Neural cell (in vitro differentiated cells): ENCODE measurements around the gene ITGB1BP2. TPM values are rescaled to one million over a fixed set of nuclear protein-coding genes. Genes with fewer than 3 reads are reported as not detected.

Experiments
- H2AFZ ChIP-seq: fragments of 200-600, 300-800 bp; sonication (generic), shearing (Covaris generic); 2 replicates; pipeline ENCODE4 v1.6.0; 2014; ENCODE audit warnings: low read depth, mild to moderate bottlenecking, antibody characterized with exemption, low read length, moderate library complexity
- H3F3A ChIP-seq: fragments of 200-600 bp; shearing (Covaris generic); 2 replicates; pipeline ENCODE4 v1.6.1; 2016; ENCODE audit warnings: mild to moderate bottlenecking, moderate library complexity, mixed read lengths, antibody characterized with exemption, low read length; ENCODE audit not compliant: insufficient read depth, poor library complexity, severe bottlenecking
- H3K27ac ChIP-seq: fragments of 200-600, 300-800 bp; sonication (generic), shearing (Covaris generic); 2 replicates; pipeline ENCODE4 v1.5.1; 2014; ENCODE audit warnings: mild to moderate bottlenecking, low read length, moderate library complexity
- H3K27me3 ChIP-seq: fragments of 300-800, 200-600 bp; sonication (generic), shearing (Covaris generic); 2 replicates; pipeline ENCODE4 v1.6.0; 2014; ENCODE audit warnings: mild to moderate bottlenecking, low read depth, low read length, moderate library complexity; ENCODE audit not compliant: insufficient read depth
- H3K36me3 ChIP-seq: fragments of 300-800, 200-600 bp; sonication (generic), shearing (Covaris generic); 2 replicates; pipeline ENCODE4 v1.5.1; 2014; ENCODE audit warnings: mild to moderate bottlenecking, antibody characterized with exemption, low read length, moderate library complexity; ENCODE audit not compliant: insufficient read depth
- H3K4me2 ChIP-seq: fragments of 300-800, 200-600 bp; sonication (generic), shearing (Covaris generic); 2 replicates; pipeline ENCODE4 v1.6.0; 2014; ENCODE audit warnings: mild to moderate bottlenecking, low read length
- H3K4me3 ChIP-seq: fragments of 300-800, 200-600 bp; sonication (generic), shearing (Covaris generic); 2 replicates; pipeline ENCODE4 v1.5.1; 2014; ENCODE audit warnings: mild to moderate bottlenecking, low read length, moderate library complexity
- H3K79me2 ChIP-seq: fragments of 200-600 bp; shearing (Covaris generic); replicated peaks from 2 replicates; pipeline ENCODE4 v1.6.0; 2014; ENCODE audit warnings: mild to moderate bottlenecking, low read length, moderate library complexity; ENCODE audit not compliant: insufficient read depth
- H3K9ac ChIP-seq: fragments of 300-800, 200-600 bp; sonication (generic), shearing (Covaris generic); 2 replicates; pipeline ENCODE4 v1.6.1; 2016; ENCODE audit warnings: mild to moderate bottlenecking, low read length, mixed read lengths
- H3K9me2 ChIP-seq: fragments of 200-600 bp; shearing (Covaris generic); 2 replicates; pipeline ENCODE4 v1.6.1; 2016; ENCODE audit warnings: mild to moderate bottlenecking, low read length, mixed read lengths; ENCODE audit not compliant: insufficient read depth
- H3K9me3 ChIP-seq: fragments of 200-600, 300-800 bp; sonication (generic), shearing (Covaris generic); 2 replicates; pipeline ENCODE4 v1.6.1; 2016; ENCODE audit warnings: mild to moderate bottlenecking, mixed run types, low read length, moderate library complexity, mixed read lengths
- H4K20me1 ChIP-seq: fragments of 200-600 bp; shearing (Covaris generic); 2 replicates; pipeline ENCODE4 v1.6.1; 2016; ENCODE audit warnings: mild to moderate bottlenecking, mixed run types; ENCODE audit not compliant: insufficient read depth
- CTCF ChIP-seq: fragments of 450-650 bp; IDR thresholded peaks from 2 replicates; pipeline ENCODE4 v1.5.1; 2014; ENCODE audit warnings: antibody characterized with exemption, mild to moderate bottlenecking, moderate library complexity; ENCODE audit not compliant: poor library complexity, severe bottlenecking
- EP300 ChIP-seq: fragments of 450-650 bp; conservative IDR thresholded peaks from 2 replicates; pipeline ENCODE4 v1.6.1; 2014; ENCODE audit warnings: antibody characterized with exemption, mild to moderate bottlenecking, moderate library complexity; ENCODE audit not compliant: poor library complexity, severe bottlenecking
- EZH2 ChIP-seq: fragments of 200-600, 300-800 bp; shearing (Covaris generic), sonication (generic); IDR thresholded peaks from 2 replicates; pipeline ENCODE4 v1.6.1; 2014; ENCODE audit warnings: antibody characterized with exemption, low read length, borderline replicate concordance, mild to moderate bottlenecking; ENCODE audit not compliant: insufficient read depth, poor library complexity, severe bottlenecking
- MXI1 ChIP-seq: fragments of 450-650 bp; conservative IDR thresholded peaks from 2 replicates; pipeline ENCODE4 v1.6.1; 2014; ENCODE audit warnings: antibody characterized with exemption, mild to moderate bottlenecking; ENCODE audit not compliant: poor library complexity, severe bottlenecking
- POLR2AphosphoS5 ChIP-seq: IDR thresholded peaks from 2 replicates; pipeline ENCODE4 v1.6.1; 2012
- RAD21 ChIP-seq: fragments of 450-650 bp; conservative IDR thresholded peaks from 2 replicates; pipeline ENCODE4 v1.6.1; 2014; ENCODE audit warnings: antibody characterized with exemption, mild to moderate bottlenecking, moderate library complexity
- REST ChIP-seq: IDR thresholded peaks from 2 replicates; pipeline ENCODE4 v1.6.1; 2012; ENCODE audit warnings: borderline replicate concordance
- SMC3 ChIP-seq: fragments of 450-650 bp; conservative IDR thresholded peaks from 2 replicates; pipeline ENCODE4 v1.6.1; 2014; ENCODE audit warnings: antibody characterized with exemption, mild to moderate bottlenecking, moderate library complexity; ENCODE audit not compliant: poor library complexity
- TAF1 ChIP-seq: IDR thresholded peaks from 2 replicates; pipeline ENCODE4 v1.6.1; 2012; ENCODE audit warnings: low read depth
- polyA plus RNA-seq: library from polyadenylated mRNA; depleted of rRNA; stranded (reverse); fragments of >200 nt; gene quantifications from 2 replicates; pipeline ENCODE4 v1.2.3, GENCODE V29; 2014

Gene ITGB1BP2
- polyA plus RNA-seq, 1 donor from 2014 or later, result 2.8 TPM

GRCh38 chrX:71285929-71286328 lies 15.6 kb upstream of the ITGB1BP2 start:
- Histone ChIP-seq H3K27me3 (no peaks in the 10 kb centered on the region), H3K79me2 (peaks cover 44% of the 10 kb centered on the region), H3F3A (no peaks in the 10 kb centered on the region), H3K9me2 (no peaks in the 10 kb centered on the region), H3K36me3 (no peaks in the 10 kb centered on the region), H3K4me3 (peak overlapping the region; percentile 79), H3K9ac (peak overlapping the region; percentile 93), H3K4me2 (peak overlapping the region; percentile 86), H2AFZ (no peak overlapping the region), H3K9me3 (no peaks in the 10 kb centered on the region), H4K20me1 (no peaks in the 10 kb centered on the region), H3K27ac (no peak overlapping the region)
- TF ChIP-seq SMC3 (no peak), TAF1 (no peak), POLR2AphosphoS5 (no peak), RAD21 (no peak), REST (no peak), EP300 (no peak), MXI1 (no peak), EZH2 (no peak), CTCF (no peak)

GRCh38 chrX:71291381-71291780 lies 10.2 kb upstream of the ITGB1BP2 start:
- Histone ChIP-seq H3K79me2 (peaks cover 23% of the 10 kb centered on the region), H2AFZ (no peak overlapping the region), H3K27me3 (no peaks in the 10 kb centered on the region), H3K27ac (no peak overlapping the region), H3K9ac (no peak overlapping the region), H3K36me3 (no peaks in the 10 kb centered on the region), H3K9me3 (no peaks in the 10 kb centered on the region), H3F3A (no peaks in the 10 kb centered on the region), H3K9me2 (no peaks in the 10 kb centered on the region), H3K4me3 (no peak overlapping the region), H4K20me1 (no peaks in the 10 kb centered on the region), H3K4me2 (no peak overlapping the region)
- TF ChIP-seq TAF1, result no peak
- no peak for TF ChIP-seq REST
- no peak for TF ChIP-seq SMC3
- no peak for TF ChIP-seq EZH2
- TF ChIP-seq CTCF, result no peak
- no peak for TF ChIP-seq POLR2AphosphoS5
- no peak for TF ChIP-seq MXI1
- TF ChIP-seq EP300, result no peak
- no peak for TF ChIP-seq RAD21
